Body of pancreas (tissue), 4 donors: ENCODE data around the gene MBD1.

Experiments used
- POLR2A ChIP-seq, 3 donors: fragments of 450-650 bp; IDR thresholded peaks; one replicate each; pipeline ENCODE4 v1.6.1; 2016; ENCODE audit warnings: antibody characterized with exemption in 3 of 3, mild to moderate bottlenecking in 2 of 3
- TF ChIP-seq, protein P1 (sequence below), 7 experiments: fragments of 450-650 bp in 4 of 7; fragments of 200-600 bp in 3 of 7; sonication (generic) in 3 of 7; IDR thresholded peaks; one replicate each; pipeline ENCODE4 v1.5.1; 2016 to 2019; ENCODE audit warnings: antibody characterized with exemption in 7 of 7

GRCh38 chr18:50276452-50276851, 4.9 kb downstream of the MBD1 start:
- TF ChIP-seq POLR2A (IDR thresholded peaks at IDR 0.05): no peak
- TF ChIP-seq, protein P1, sequence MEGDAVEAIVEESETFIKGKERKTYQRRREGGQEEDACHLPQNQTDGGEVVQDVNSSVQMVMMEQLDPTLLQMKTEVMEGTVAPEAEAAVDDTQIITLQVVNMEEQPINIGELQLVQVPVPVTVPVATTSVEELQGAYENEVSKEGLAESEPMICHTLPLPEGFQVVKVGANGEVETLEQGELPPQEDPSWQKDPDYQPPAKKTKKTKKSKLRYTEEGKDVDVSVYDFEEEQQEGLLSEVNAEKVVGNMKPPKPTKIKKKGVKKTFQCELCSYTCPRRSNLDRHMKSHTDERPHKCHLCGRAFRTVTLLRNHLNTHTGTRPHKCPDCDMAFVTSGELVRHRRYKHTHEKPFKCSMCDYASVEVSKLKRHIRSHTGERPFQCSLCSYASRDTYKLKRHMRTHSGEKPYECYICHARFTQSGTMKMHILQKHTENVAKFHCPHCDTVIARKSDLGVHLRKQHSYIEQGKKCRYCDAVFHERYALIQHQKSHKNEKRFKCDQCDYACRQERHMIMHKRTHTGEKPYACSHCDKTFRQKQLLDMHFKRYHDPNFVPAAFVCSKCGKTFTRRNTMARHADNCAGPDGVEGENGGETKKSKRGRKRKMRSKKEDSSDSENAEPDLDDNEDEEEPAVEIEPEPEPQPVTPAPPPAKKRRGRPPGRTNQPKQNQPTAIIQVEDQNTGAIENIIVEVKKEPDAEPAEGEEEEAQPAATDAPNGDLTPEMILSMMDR (IDR thresholded peaks at IDR 0.05): no peak
